GM18507 (cell line): Measurements from ENCODE around the gene RORC.

ENCODE experiments used
- DNase-seq: peaks from one replicate; pipeline ENCODE4 v3.0.0; 2011; ENCODE audit warnings: low read depth; ENCODE audit not compliant: insufficient read length; ENCODE audit errors: extremely low spot score
- FAIRE-seq: peaks from 2 replicates; lab custom pipeline; 2011; peaks lifted over from hg19 to GRCh38; lab: Jason Lieb, UNC

Gene RORC

GRCh38 chr1:151851886-151852285 is 20.3 kb upstream of the RORC start:
- DNase-seq (no peak), FAIRE-seq (no peak)

GRCh38 chr1:151849871-151850270 is 18.3 kb upstream of the RORC start:
- FAIRE-seq (no peak), DNase-seq (no peak)

GRCh38 chr1:151849126-151849525 is 17.5 kb upstream of the RORC start:
- FAIRE-seq (no peak), DNase-seq (no peak)

- no peak for DNase-seq
- no peak for FAIRE-seq
Observed at GRCh38 chr1:151847867-151848596, 16.4 kb upstream of the RORC start.

DNA sequence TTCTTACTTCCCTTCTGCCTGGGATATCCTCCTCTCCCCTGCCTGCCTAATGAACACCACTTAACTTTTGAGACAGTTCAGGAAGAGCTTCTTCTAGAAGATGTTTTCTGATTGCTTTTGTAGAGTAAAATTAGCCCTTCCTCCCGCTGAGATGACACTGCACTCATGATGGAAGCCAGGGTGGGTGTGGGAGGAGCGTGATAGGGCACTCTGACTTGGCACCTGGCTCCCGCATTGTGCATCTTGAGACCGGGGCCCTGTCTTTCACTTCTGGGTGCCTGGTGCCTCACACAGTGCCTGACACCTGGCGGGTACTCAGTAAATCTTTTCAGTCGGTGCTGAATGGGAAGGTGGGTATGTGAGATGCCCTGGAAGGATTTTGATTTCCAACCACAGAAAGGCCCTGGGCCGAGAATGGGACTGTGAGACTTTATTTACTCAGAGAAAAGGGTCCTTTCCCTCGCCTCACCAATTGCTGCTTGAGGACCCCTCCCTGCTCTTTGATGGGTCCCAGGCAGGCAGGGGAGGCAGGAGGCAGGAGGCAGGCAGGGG is 15.2 kb upstream of the RORC start:
- FAIRE-seq: no peak
- DNase-seq: no peak

GRCh38 chr1:151846062-151846568 is 14.5 kb upstream of the RORC start:
- DNase-seq (no peak), FAIRE-seq (no peak)

DNA sequence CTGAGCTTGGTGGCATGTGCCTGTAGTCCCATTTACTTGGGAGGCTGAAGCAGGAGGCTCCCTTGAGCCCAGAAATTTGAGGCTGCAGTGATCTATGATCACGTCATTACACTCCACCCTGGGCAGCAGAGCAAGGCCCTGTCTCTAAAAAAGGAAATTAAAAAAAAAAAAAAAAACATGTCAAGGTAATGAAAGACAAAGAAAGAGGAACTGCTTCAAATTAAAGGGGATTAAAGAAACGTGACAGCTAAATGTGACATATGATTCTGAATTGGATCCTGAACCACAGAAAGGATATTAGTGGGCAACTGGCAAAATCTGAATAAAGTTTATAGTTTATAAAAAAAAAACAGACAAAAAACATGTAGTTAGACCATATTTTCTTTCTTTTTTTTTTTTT is 11.8 kb upstream of the RORC start:
- DNase-seq (no peak), FAIRE-seq (no peak)

GRCh38 chr1:151841141-151841540 is 9.5 kb upstream of the RORC start:
- FAIRE-seq (no peak), DNase-seq (no peak)

DNA sequence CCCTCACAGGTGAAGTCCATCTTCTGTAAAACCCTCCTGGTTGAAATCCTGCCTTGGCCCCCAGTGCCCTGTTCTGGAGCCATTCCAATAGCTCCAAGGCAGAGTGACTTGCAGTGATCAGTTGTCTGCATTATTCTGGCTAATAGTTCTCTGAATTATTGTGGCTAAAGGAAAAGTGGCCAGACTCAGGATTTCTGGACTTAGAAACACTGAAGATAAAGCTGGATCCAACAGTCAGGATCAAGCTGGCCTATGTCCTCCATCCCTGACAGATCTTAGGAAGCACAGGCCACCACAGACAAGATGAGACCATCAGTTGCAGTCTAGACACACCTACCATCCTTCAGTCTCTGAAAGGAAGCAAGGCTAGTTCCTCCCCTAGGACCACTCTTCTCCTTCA is 8.8 kb upstream of the RORC start:
- no peak for FAIRE-seq
- no peak for DNase-seq

DNA sequence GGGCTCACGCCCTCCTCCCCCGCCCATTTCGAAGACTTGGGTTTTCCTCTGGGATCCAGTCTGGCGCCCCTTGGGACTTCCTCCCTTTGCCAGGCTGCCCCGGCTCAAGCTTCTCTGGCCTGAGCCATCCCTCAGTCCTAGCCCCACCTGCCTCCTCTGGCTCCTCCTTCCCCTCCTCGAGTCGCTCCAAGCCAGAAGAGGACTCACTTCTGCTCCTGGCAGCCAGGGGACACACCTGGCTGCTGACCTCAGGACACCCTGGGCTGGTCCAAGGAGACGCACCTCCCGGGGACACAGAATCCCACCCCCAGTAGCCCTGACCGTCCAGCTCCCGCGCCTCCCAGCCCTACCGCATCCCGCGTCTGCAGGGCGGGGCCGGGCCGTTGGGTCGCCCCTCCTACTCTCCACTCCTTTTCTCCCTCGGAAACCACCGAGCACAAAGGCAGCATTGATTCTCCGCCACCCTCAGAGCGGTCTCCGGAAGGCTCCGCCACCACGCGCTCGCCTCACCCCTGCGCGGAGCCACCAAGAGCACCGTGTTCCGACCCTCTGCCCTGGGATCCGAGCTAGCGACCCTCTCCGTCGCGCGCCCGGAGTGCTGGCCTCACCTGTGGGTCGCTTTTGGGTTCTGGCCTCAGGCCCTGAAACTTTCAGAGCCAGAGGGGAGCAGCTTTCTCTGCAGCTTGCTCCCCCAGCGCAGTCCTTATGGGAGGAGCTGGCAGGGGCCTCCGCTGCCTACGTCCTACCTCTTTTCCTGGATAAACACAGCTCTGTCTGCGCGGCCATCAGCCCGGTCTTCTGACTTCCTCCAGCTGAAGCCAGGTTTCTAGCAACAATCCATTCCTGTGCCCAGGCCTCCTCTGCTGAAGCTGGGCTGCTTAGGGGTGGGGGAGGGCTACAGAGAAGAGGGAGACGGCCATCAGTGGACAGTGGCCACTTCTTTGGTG is 8.1 kb upstream of the RORC start, which contains the start of gene C2CD4D:
C2CD4D (minus strand) TSS at position 364 of the 947 bp plus-strand sequence. CDS start 831 bp downstream, outside the sequence.
- DNase-seq (no peak), FAIRE-seq (peak; percentile 41)

GRCh38 chr1:151839082-151839412 is 7.4 kb upstream of the RORC start:
- no peak for FAIRE-seq
- no peak for DNase-seq

DNA sequence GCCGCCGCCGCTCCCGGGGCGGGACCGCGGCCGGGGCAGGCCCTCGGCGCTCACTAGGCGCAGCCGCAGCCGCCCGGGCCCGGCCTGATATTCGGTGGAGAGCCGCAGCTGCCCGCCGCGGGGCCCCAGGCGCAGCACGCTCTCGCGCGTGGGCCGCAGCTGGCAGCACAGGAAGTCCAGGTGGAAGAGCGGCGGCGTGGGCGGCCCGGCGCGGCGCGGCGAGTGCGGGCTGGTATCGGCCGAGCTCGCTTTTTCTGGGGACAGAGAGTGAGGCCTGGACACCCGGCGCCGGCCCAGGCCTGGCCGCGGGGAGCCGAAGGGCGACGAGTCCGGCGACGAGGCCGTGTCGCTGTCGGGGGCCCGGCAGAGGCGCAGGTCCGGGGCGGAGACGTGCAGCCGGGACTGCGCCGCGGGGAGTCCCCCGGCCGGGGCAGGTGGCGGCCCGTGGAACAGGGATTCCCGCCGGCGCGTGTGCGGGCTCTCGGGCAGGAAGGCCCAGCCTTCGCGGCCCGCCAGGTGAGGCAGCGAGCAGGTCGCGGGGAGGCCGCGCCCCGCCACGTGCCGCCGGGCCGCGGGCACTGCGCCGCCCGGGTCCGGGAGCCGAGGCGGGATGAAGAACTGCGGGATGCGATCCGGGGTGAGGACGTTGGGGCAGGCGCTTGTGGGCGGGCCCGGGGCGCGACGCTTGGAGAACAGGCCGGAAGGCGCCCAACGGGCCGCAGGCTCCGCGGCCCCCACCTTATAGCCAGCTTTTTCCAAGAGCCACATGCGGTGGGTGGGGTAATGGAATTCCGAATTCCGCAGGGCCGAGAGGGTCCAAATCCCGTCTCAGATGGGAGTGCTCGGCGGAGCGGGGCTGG is 6.8 kb upstream of the RORC start:
- DNase-seq (peak; percentile 28), FAIRE-seq (no peak)

- DNase-seq: no peak
- FAIRE-seq: no peak
Observed at GRCh38 chr1:151837884-151838221, 6.3 kb upstream of the RORC start.

DNA sequence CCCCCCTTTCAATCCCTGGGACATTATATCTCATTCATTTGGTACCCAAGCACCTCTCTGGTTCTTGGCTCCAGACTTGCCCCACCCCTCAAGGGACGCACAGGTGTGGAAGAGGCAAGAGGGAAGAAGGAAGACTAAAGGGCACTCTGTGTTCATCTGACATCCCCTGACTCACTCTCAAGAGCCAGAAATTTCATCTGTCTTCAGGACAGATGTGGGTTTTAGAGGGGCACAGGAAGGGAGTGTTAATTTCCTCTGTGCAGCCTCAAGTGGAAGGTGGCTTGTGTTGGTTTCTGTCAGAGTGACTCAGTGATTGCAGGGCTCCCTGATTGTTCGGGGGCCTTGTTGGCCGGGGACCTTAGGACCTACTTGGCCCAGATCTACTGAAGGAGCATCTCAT is 5.6 kb upstream of the RORC start:
- DNase-seq (no peak), FAIRE-seq (no peak)

GRCh38 chr1:151835596-151835995 is 4.0 kb upstream of the RORC start:
- DNase-seq (no peak), FAIRE-seq (no peak)

DNA sequence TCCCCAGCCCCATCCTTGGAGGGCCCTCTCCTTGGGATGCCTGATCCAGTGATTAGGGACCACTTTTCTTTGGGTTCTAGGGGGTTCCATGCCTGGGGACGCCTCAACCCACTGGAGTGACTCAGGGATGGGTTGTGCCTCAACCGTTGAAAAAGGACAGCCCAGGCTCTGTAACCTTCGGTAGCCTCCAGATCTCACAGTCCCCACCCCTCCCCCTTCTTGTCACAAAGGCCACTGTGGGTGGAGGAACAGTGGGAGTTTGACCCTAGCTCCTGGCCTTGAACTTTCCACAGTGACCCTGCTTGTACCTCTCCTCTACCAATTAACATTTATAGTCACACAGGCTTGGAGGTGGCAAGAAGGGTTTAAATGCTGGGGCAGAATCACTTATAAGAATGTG is 2.6 kb upstream of the RORC start:
- no peak for FAIRE-seq
- no peak for DNase-seq

DNA sequence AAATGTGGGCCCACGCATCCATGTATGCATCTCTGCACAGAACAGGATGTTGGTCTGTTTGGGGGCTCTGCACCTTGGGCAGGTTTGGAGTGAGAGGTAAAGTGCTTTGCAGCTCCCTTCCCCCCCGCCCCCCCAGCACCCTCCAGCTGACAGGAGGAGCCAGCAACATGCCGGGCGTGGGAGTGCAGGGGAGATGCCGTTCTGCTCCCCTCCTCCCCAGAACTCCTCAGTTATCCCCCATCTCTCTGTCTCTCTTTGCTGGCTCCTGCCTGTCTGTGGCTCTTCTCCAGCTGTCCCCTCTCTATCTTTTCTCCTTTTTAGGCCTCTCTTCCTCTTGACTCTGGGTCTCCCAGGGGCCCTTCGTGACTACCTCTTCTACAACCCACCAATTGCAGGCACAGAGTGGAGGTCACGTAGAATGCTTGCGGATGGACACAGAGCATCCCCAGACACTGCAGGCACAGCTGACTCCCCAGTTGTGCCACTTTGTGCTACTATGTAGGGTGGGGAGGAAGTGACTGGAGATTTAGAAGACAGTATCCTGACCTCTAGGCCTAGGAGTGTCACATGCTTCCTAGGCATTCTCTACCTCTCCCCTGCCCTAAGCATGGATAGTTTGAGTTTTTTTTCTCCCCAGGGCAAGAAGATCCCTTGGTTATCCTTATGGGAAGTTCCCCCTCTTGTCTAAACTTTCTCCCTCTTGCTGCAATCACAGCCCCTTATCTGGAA is 1.7 kb upstream of the RORC start:
- FAIRE-seq (no peak), DNase-seq (no peak)

DNA sequence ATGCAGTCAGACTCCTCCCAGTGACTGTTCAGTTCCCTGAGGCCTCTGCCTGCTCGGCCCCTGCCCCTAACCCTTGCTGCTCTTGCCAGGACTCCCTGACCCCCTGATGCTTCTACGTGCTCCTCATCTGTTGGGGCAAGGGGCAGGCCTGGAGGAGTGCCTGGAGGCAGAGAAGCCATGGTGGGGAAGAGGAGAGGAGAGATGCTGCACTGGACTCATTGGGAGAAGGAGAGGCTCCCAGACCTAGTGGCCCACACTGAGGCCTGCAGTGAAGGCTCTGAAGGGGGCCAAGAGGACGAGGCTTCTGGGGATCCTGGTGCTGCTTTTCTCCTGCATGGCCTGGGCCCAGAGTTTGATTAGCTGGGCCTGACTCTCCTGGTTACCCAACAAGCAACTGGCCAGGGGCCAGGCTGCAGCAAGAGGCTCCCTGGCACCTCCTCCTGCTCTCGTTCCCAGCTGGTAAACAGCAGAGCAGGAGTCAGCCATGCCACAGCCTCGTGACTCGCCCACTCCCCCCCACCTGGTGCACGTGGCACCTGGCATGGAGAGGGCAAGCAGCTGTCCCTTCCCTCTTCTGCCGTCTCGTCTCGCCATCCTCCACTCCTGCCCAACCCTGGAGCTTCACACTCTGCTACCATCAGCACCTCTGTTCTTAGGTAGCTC is 847 bp upstream of the RORC start:
- FAIRE-seq: no peak
- no peak for DNase-seq

- FAIRE-seq (no peak), DNase-seq (no peak)
Observed at GRCh38 chr1:151831256-151831591, 378 bp downstream of the RORC start.
